ENCODE results near the gene ADAP1.

DNA sequence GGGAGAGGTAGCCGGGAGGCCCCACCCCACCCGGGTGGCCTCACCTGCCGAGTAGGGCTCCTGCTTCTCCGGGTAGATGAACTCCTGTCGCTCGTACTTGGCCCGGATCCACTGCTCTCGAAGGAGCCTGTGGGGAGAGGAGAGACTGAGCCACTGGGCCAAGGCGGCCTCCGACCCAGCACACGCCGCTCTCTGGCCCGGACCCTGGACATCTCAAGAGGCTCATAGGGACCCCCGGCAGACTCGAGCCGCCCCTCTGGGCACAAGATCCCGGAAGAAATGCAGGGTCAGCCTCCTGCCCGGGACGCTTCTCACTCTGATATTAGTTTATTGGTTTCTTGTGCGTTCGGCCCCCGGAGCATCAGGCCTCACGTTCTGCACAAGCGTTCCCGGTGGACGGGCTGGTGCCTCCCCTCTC lies 34.5 kb downstream of the ADAP1 start:
- TF ChIP-seq POLR2A (IDR thresholded peaks at IDR 0.05), result no peak
- TF ChIP-seq, protein P1, sequence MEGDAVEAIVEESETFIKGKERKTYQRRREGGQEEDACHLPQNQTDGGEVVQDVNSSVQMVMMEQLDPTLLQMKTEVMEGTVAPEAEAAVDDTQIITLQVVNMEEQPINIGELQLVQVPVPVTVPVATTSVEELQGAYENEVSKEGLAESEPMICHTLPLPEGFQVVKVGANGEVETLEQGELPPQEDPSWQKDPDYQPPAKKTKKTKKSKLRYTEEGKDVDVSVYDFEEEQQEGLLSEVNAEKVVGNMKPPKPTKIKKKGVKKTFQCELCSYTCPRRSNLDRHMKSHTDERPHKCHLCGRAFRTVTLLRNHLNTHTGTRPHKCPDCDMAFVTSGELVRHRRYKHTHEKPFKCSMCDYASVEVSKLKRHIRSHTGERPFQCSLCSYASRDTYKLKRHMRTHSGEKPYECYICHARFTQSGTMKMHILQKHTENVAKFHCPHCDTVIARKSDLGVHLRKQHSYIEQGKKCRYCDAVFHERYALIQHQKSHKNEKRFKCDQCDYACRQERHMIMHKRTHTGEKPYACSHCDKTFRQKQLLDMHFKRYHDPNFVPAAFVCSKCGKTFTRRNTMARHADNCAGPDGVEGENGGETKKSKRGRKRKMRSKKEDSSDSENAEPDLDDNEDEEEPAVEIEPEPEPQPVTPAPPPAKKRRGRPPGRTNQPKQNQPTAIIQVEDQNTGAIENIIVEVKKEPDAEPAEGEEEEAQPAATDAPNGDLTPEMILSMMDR (IDR thresholded peaks at IDR 0.05), result no peak
